Karpas-422 (cell line): ENCODE data around the gene TPGS1. TPM values are rescaled to one million over a fixed set of nuclear protein-coding genes. Genes with fewer than 3 reads are reported as not detected.

Experiments used
- DNase-seq: peaks from one replicate; pipeline ENCODE4 v3.0.0-alpha.2; 2015
- H2AFZ ChIP-seq: fragments of 200-600 bp; sonication (generic); 2 replicates; pipeline ENCODE4 v1.6.1; 2014; ENCODE audit warnings: antibody characterized with exemption, low read length, mixed read lengths
- H3K27ac ChIP-seq: fragments of 200-600 bp; sonication (generic); 2 replicates; pipeline ENCODE4 v1.5.1; 2014; ENCODE audit warnings: mild to moderate bottlenecking, low read length, moderate library complexity
- H3K27me3 ChIP-seq: fragments of 200-600 bp; sonication (generic); 2 replicates; pipeline ENCODE4 v1.6.1; 2014; ENCODE audit warnings: low read length, mixed read lengths
- H3K36me3 ChIP-seq: fragments of 200-600 bp; sonication (generic); 2 replicates; pipeline ENCODE4 v1.6.1; 2014; ENCODE audit warnings: low read length, mixed read lengths; ENCODE audit not compliant: insufficient read depth
- H3K4me1 ChIP-seq: fragments of 200-600 bp; sonication (generic); 2 replicates; pipeline ENCODE4 v1.6.1; 2014; ENCODE audit warnings: mild to moderate bottlenecking, low read length, mixed read lengths
- H3K4me2 ChIP-seq: fragments of 200-600 bp; sonication (generic); 2 replicates; pipeline ENCODE4 v1.6.1; 2014; ENCODE audit warnings: low read length, low read depth, mild to moderate bottlenecking; ENCODE audit not compliant: poor library complexity, severe bottlenecking
- H3K4me3 ChIP-seq: fragments of 200-600 bp; sonication (generic); 2 replicates; pipeline ENCODE4 v1.5.1; 2014; ENCODE audit warnings: mild to moderate bottlenecking, antibody characterized with exemption, low read length, mixed read lengths
- H3K79me2 ChIP-seq: fragments of 200-600 bp; sonication (generic); 2 replicates; pipeline ENCODE4 v1.6.1; 2014; ENCODE audit warnings: mild to moderate bottlenecking, low read length, mixed read lengths
- H3K9ac ChIP-seq: fragments of 200-600 bp; sonication (generic); 2 replicates; pipeline ENCODE4 v1.6.0; 2014; ENCODE audit warnings: low read length
- H3K9me2 ChIP-seq: fragments of 200-600 bp; sonication (generic), shearing (Covaris generic); replicated peaks from 2 replicates; pipeline ENCODE4 v1.6.0; 2014; ENCODE audit warnings: mild to moderate bottlenecking, low read length, moderate library complexity; ENCODE audit not compliant: insufficient read depth
- H3K9me3 ChIP-seq: fragments of 300-700, 200-600 bp; sonication (generic); 2 replicates; pipeline ENCODE4 v1.6.1; 2014; ENCODE audit warnings: low read length, mixed read lengths
- H4K20me1 ChIP-seq: fragments of 200-600 bp; sonication (generic); 2 replicates; pipeline ENCODE4 v1.6.1; 2014; ENCODE audit warnings: mild to moderate bottlenecking, antibody characterized with exemption, low read length, low read depth; ENCODE audit not compliant: insufficient read depth
- total RNA-seq: library from RNA; depleted of rRNA; stranded (reverse); fragments of >200 nt; shearing (Covaris generic); gene quantifications from 2 replicates; pipeline ENCODE4 v1.2.3, GENCODE V29; 2014; ENCODE audit warnings: low replicate concordance

Gene TPGS1
- total RNA-seq, 1 experiment from 2014 or later = 13.8 TPM

DNA sequence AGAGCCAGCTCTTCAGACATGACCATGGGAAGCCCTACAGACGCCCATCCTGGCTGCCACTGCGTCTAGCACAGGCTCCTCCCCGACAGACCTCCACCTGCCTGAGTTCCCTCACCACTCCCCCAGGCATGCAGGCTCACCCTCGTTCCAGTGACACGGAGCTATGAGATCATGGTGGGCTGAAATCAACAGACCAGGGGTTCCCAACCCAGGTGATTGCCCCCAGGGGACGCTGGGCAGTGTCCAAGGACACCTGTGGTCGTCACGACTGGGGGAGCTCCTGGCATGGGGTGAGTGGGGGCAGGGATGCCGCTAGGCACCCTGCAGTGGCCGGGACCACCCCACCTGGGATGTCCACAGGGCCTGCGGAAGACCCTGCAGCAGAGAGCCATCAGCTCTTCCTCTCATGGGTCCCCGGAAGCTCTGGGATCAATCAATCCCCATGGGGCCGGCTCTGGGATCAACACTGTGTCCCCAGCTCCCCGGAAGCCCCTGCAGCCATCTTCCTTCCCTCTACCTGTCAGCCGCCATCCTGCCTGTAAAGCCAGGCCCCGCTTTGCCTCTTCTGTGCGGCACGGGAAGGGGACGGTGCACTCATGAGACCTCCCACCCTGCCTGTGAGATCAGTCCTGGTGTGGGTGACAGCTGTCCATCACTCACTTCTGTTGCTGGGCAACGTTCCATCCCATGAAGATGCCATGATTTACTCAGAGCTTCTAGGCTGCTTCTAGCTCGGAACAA lies 23.8 kb upstream of the TPGS1 start:
- Histone ChIP-seq H3K9me2 (no peaks in the 10 kb centered on the region), H2AFZ (no peak overlapping the region), H3K4me1 (peaks cover 4% of the 10 kb centered on the region), H3K4me2 (no peak overlapping the region), H3K9ac (no peak overlapping the region), H3K36me3 (no peaks in the 10 kb centered on the region), H3K9me3 (peaks cover 16% of the 10 kb centered on the region), H4K20me1 (no peaks in the 10 kb centered on the region), H3K27me3 (no peaks in the 10 kb centered on the region), H3K79me2 (no peaks in the 10 kb centered on the region), H3K27ac (no peak overlapping the region), H3K4me3 (no peak overlapping the region)
- no peak for DNase-seq

DNA sequence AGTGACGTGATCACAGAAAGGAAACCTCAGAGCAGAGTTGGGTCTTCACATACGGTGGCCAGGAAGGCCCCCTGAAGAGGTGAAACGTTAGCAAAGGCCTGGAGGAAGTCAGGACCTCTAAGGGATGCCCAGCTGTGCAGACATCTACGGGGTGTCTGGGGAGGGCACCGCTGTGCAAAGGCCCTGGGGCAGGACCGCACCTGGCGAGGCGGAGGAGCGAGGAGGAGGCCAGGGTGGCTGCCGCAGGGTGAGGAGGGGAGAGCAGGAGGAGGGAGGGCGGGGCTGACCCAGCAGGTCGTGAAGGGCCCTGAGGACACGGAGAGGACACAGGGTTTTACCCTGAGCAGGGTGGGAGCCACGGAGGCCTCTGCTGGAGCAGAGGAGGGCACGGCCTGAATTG lies 22.8 kb upstream of the TPGS1 start:
- Histone ChIP-seq H2AFZ (no peak overlapping the region), H3K36me3 (no peaks in the 10 kb centered on the region), H3K4me3 (no peak overlapping the region), H3K9ac (no peak overlapping the region), H3K4me1 (peaks cover 7% of the 10 kb centered on the region), H4K20me1 (no peaks in the 10 kb centered on the region), H3K79me2 (no peaks in the 10 kb centered on the region), H3K9me3 (peaks cover 16% of the 10 kb centered on the region), H3K27me3 (no peaks in the 10 kb centered on the region), H3K4me2 (no peak overlapping the region), H3K9me2 (no peaks in the 10 kb centered on the region), H3K27ac (no peak overlapping the region)
- no peak for DNase-seq

DNA sequence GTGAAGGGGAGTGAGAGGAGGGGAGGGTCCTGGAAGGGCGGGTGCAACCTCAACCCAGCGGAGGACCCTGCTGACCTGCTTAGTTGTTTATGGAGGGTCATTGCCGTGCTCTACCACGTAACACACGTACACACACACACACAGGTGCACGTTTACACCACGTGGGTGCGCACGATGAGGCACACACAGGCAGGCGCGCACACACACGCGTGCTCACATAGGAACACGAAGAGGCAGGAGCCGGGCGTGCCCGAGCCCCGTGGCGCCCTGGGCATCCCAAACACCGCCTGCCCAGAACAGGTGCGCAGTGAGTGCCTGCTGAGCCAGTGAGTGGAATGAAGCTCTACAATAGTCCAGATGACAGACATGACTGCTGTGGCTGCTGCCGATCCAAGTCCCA lies 22.2 kb upstream of the TPGS1 start:
- no peak overlapping the region for H3K4me2 ChIP-seq
- no peak for DNase-seq
- H3K36me3 ChIP-seq = no peaks in the 10 kb centered on the region
- H3K9me2 ChIP-seq = no peaks in the 10 kb centered on the region
- H3K27ac ChIP-seq = no peak overlapping the region
- H3K9me3 ChIP-seq = peaks cover 13% of the 10 kb centered on the region
- H3K4me1 ChIP-seq = peaks cover 10% of the 10 kb centered on the region
- H3K79me2 ChIP-seq = no peaks in the 10 kb centered on the region
- no peak overlapping the region for H2AFZ ChIP-seq
- H3K9ac ChIP-seq = no peak overlapping the region
- H3K4me3 ChIP-seq = no peak overlapping the region
- H4K20me1 ChIP-seq = no peaks in the 10 kb centered on the region
- no peaks in the 10 kb centered on the region for H3K27me3 ChIP-seq

DNA sequence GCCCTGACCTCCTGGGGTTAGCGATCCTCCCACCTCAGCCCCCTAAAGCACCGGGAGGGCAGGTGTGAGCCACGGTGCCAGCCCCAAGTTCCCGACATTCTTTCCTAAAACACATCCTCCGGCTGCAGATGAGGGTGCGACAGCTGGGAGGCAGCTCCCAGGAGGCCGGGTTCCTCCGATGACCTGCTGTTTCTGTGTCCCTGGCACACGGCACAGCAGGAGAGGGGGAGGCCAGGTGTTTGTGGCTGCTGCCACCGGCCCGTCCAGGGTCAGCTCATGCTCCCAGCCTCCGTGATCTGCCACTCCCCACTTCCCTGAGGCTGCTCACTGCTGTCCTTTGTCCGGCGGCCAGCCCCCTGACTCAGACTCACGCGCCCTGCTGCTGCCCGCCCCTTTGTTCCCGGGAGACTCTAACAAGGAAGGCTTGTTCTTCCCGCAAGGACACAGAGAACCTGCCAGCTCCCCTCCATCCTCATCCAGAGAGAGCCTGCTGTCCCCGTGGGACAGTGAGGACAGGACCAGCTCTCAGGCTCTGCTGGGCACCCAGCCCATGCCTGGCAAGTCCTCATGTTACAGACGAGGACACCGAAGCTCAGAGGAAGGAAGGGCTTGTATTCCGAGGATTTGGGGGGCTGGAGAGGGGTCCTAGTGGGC lies 21.6 kb upstream of the TPGS1 start:
- Histone ChIP-seq H3K79me2 (no peaks in the 10 kb centered on the region), H3K9ac (no peak overlapping the region), H3K4me2 (no peak overlapping the region), H3K9me2 (no peaks in the 10 kb centered on the region), H2AFZ (no peak overlapping the region), H3K27ac (no peak overlapping the region), H3K27me3 (no peaks in the 10 kb centered on the region), H3K36me3 (no peaks in the 10 kb centered on the region), H4K20me1 (no peaks in the 10 kb centered on the region), H3K9me3 (peaks cover 12% of the 10 kb centered on the region), H3K4me3 (no peak overlapping the region), H3K4me1 (peaks cover 10% of the 10 kb centered on the region)
- DNase-seq = no peak

DNA sequence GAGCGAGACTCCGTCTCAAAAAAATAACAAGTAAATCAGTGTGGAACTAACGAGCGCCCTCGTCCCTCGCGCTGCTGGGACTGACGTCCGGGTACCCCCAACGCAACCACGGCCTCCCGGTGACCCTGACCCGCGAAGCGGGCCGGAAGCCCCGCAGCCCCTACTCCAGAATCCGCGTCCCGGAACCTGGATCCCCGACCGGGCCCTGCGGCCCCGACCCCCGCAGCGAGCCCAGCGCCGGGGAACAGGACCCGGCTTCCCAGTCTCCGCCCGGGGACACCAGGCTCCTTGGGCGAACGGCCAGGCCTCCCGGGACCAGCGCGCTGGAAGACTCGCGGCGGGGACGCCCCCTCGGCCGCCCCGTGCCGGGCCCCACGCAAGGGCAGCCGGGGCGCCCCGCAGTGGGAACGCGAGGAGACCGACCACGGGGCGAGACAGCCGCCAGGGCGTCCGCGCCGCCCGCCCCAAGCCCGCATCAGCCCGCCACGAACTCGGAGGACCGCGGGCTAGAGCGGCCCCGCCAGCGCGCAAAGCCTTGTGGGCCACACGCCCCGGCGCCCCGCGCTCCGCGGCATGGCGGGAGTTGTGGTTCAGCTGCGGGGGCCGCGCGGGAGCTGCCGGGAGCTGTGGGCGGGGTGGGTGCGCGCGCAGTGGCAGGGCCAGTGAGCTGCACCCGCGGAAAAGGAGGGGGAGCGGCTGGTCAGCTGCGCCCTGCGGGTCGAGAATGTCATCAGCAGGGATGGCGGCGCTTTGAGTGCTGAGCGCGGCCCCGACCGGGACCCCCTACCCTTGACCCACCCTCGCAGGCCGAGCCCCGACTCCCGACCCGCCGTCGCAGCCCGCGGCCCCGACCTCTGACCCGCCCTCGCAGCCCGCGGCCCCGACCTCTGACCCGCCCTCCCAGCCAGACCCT lies 18.5 kb upstream of the TPGS1 start:
- Histone ChIP-seq H3K4me2 (peak overlapping the region; percentile 85), H3K36me3 (no peaks in the 10 kb centered on the region), H3K27me3 (no peaks in the 10 kb centered on the region), H3K79me2 (no peaks in the 10 kb centered on the region), H2AFZ (peak overlapping the region; percentile 8; the same call in 1 of the 2 replicates), H3K9ac (peak overlapping the region; percentile 97), H3K27ac (peak overlapping the region; percentile 62), H3K9me2 (no peaks in the 10 kb centered on the region), H3K4me1 (peaks cover 10% of the 10 kb centered on the region), H3K4me3 (peak overlapping the region; percentile 86), H4K20me1 (no peaks in the 10 kb centered on the region), H3K9me3 (peaks cover 4% of the 10 kb centered on the region)
- DNase-seq = peak; percentile 97

DNA sequence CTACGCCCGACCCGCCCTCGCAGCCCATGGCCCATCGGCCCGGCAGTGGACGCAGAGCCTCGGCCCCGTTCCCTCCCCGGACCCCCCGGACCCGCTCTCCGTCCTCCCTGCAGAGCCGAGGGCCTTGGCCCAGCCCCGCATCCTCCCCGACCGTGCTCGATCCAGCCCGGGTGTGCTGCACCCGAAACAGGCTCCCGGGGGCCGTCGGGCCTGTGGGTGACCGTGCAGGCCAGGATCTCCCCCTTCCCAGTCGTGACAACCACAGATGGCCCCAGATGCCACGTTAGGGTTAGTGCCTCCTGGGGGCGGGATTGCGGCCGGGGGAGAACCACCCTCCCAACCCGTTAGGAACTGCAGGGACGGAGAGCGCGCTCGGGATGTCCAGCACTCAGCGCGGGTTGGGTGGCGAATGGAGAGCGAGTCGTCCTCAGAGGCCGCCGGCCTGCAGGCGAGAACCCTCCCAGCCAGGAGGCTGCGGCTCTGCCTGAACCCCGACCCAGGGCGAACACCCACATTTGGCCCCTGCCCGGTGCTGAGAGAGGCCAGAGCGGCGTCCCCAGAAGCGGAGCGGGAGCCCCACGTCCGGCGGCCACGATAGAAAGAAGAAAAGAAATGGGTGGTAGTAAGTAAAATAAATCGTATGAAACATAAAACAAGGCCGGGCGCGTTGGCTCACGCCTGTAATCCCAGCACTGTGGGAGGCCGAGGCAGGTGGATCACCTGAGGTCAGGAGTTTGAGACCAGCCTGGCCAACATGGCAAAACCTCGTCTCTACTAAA lies 17.7 kb upstream of the TPGS1 start:
- Histone ChIP-seq H3K27me3 (no peaks in the 10 kb centered on the region), H3K36me3 (no peaks in the 10 kb centered on the region), H3K4me2 (peak overlapping the region; percentile 85), H3K9me3 (peaks cover 4% of the 10 kb centered on the region), H2AFZ (0 out of 2 replicates have a peak overlapping the region, but pooled peaks have one; percentile 8), H3K4me3 (peak overlapping the region; percentile 86), H3K27ac (no peak overlapping the region), H4K20me1 (no peaks in the 10 kb centered on the region), H3K79me2 (no peaks in the 10 kb centered on the region), H3K9me2 (no peaks in the 10 kb centered on the region), H3K9ac (peak overlapping the region; percentile 70), H3K4me1 (peaks cover 10% of the 10 kb centered on the region)
- no peak for DNase-seq

DNA sequence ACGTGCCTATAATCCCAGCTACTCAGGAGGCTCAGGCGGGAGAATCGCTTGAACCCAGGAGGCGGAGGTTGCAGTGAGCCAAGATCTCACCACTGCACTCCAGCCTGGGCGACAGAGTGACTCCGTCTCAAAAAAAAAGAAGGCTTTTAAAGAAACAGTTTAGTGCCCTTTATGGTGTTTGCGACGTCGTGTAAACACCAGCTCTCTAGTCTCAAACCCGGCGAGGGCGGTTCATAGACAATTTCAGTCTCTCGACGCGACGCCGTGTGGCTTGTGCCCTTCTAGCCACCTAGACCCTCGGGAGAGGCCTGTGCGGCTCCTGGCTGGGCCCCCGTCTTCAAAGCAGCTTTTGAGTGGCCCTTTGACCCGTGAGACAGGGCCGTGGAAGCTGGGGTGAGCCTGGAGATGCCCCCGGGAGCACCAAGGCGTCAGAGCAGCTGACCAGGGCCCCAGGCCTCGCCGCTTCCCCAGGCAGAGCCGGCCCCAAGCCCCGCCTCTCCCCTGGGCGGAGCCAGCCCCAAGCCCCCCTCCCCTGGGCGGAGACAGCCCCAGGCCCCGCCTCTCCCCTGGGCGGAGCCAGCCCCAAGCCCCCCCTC lies 16.1 kb upstream of the TPGS1 start:
- Histone ChIP-seq H2AFZ (no peak overlapping the region), H3K27ac (no peak overlapping the region), H3K9ac (no peak overlapping the region), H3K9me3 (peaks cover 4% of the 10 kb centered on the region), H4K20me1 (no peaks in the 10 kb centered on the region), H3K27me3 (no peaks in the 10 kb centered on the region), H3K4me1 (peaks cover 10% of the 10 kb centered on the region), H3K79me2 (no peaks in the 10 kb centered on the region), H3K9me2 (no peaks in the 10 kb centered on the region), H3K36me3 (no peaks in the 10 kb centered on the region), H3K4me2 (no peak overlapping the region), H3K4me3 (no peak overlapping the region)
- DNase-seq = no peak
